Fibroblast of the aortic adventitia (primary cell): Measurements from ENCODE around the gene STK11. TPM values are rescaled to one million over a fixed set of nuclear protein-coding genes. Genes with fewer than 3 reads are reported as not detected.
A peak's percentile ranks its signal among the peaks of the same experiment; 100 is the strongest.
"Not testable (repeated sequence)": the region's sequence is repeated elsewhere in the genome, so short reads cannot be mapped to it uniquely, and the experiment has no call there.

ENCODE experiments used
- DNase-seq: peaks from one replicate; pipeline ENCODE4 v3.0.0-alpha.2; 2010; ENCODE audit warnings: low read depth
- H3K4me3 ChIP-seq: 2 replicates; pipeline ENCODE4 v1.5.1; 2011; ENCODE audit warnings: low read depth, mild to moderate bottlenecking, control low read depth, low read length, moderate library complexity
- total RNA-seq: library from RNA; depleted of rRNA; stranded (reverse); fragments of >200 nt; gene quantifications from 2 replicates; pipeline ENCODE4 v1.2.3, GENCODE V29; 2012; ENCODE audit warnings: low replicate concordance
- TF ChIP-seq, protein P1 (sequence below): IDR thresholded peaks from 2 replicates; pipeline ENCODE4 v1.5.1; 2011; ENCODE audit warnings: mild to moderate bottlenecking, low read length, control low read depth, inconsistent platforms; ENCODE audit not compliant: insufficient read depth

STK11 gene
- total RNA-seq, 1 donor = 54.1 TPM

DNA sequence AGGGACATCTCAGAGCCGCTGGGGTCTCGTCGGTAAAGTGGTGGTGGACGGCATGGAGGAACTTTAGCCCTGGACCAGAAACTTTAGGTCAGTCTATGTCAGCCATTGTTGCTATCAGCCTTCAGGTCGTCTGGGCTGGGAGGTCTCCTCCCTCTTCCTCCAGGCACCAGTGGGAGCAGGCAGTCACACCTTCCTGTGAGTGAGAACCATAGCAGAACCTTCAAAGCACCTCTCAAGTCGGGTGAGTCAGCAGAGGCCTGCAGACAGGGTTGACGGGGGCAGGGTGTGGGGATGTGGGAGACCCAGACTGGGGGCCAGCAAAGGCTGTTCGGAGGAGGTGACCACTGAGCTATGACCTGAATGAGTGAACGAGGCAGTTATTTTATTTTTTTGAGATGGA lies 16.2 kb upstream of the STK11 start:
- TF ChIP-seq, protein P1, sequence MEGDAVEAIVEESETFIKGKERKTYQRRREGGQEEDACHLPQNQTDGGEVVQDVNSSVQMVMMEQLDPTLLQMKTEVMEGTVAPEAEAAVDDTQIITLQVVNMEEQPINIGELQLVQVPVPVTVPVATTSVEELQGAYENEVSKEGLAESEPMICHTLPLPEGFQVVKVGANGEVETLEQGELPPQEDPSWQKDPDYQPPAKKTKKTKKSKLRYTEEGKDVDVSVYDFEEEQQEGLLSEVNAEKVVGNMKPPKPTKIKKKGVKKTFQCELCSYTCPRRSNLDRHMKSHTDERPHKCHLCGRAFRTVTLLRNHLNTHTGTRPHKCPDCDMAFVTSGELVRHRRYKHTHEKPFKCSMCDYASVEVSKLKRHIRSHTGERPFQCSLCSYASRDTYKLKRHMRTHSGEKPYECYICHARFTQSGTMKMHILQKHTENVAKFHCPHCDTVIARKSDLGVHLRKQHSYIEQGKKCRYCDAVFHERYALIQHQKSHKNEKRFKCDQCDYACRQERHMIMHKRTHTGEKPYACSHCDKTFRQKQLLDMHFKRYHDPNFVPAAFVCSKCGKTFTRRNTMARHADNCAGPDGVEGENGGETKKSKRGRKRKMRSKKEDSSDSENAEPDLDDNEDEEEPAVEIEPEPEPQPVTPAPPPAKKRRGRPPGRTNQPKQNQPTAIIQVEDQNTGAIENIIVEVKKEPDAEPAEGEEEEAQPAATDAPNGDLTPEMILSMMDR = no peak
- DNase-seq = no peak
- H3K4me3 ChIP-seq = no peak overlapping the region

DNA sequence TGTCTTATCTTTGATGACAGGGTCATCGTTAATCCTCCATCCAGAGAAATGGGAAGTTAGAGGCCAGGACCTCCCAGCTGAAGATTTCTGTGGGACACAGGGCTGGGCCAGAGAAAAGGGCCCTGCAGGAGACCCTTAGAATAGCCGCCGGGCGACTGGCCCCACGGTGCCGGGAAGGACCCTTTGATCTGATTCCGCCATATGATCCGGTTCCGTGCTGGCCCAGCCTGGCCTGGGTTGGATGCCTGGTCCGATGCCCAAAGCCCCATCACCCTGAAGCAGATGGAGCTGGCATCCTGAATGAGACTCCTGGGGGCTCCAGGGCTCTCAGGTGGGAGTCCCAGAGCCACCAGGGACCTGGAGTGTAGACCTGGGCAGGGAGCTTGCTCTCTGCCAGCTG lies 6.0 kb upstream of the STK11 start:
- H3K4me3 ChIP-seq = no peak overlapping the region
- DNase-seq = no peak
- TF ChIP-seq, protein P1 = no peak

DNA sequence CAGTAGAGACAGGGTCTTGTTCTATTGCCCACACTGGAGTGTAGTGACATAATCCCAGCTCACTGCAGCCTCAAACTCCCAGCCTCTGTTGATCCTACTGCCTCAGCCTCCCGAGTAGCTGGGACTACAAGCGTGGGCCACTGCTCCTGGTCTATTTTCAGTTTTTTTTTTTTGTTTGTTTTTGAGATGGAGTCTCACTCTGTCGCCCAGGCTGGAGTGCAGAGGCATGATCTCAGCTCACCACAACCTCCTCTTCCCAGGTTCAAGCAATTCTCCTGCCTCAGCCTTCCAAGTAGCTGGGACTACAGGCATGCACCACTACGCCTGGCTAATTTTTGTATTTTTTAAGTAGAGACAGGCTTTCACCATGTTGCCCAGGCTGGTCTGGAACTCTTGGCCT lies 5.0 kb upstream of the STK11 start:
- H3K4me3 ChIP-seq, DNase-seq: not testable (repeated sequence)

DNA sequence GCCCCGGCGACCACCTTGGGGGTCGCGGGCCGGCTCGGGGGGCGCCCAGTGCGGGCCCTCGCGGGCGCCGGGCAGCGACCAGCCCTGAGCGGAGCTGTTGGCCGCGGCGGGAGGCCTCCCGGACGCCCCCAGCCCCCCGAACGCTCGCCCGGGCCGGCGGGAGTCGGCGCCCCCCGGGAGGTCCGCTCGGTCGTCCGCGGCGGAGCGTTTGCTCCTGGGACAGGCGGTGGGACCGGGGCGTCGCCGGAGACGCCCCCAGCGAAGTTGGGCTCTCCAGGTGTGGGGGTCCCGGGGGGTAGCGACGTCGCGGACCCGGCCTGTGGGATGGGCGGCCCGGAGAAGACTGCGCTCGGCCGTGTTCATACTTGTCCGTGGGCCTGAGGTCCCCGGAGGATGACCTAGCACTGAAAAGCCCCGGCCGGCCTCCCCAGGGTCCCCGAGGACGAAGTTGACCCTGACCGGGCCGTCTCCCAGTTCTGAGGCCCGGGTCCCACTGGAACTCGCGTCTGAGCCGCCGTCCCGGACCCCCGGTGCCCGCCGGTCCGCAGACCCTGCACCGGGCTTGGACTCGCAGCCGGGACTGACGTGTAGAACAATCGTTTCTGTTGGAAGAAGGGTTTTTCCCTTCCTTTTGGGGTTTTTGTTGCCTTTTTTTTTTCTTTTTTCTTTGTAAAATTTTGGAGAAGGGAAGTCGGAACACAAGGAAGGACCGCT lies 729 bp downstream of the STK11 start:
- DNase-seq = no peak
- TF ChIP-seq, protein P1 = no peak
- peak overlapping the region; percentile 82 for H3K4me3 ChIP-seq

DNA sequence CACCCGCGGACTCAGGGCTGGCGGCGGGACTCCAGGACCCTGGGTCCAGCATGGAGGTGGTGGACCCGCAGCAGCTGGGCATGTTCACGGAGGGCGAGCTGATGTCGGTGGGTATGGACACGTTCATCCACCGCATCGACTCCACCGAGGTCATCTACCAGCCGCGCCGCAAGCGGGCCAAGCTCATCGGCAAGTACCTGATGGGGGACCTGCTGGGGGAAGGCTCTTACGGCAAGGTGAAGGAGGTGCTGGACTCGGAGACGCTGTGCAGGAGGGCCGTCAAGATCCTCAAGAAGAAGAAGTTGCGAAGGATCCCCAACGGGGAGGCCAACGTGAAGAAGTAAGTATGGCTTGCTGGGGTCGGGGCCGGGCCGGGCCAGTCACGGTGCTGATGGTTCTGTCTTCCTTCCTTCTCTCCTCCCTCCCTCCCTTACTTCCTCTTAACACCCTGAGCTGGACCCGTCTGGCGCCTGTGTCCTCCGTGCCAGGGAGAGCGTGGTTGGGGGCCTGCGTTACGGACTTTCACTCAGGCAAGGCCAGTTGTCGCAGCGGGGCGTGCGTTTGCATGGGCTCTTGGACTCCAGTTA lies 1.4 kb downstream of the STK11 start:
- peak overlapping the region; percentile 82 for H3K4me3 ChIP-seq
- peak; percentile 26 for DNase-seq

DNA sequence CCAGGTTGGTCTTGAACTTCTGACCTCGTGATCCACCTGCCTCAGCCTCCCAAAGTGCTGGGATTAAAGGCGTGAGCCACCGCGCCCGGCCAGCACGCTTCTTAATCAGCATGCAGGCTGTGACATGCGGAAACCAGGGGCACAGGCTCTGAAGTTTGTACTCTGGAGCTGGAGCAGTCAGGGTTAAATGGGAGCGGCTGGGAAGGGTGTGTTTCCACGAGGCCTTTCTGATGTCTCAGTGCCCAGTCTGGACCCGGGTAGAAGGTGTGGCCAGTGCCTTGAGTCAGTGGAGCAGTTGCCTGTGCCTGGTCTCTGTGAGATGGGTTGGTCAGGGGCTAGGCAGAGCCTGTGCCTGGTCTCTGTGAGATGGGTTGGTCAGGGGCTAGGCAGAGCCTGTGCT lies 3.3 kb downstream of the STK11 start:
- DNase-seq = peak; percentile 32
- not testable (repeated sequence) for H3K4me3 ChIP-seq

More for the DNA sequence above, 1.4 kb downstream of the STK11 start:
- TF ChIP-seq, protein P1 = no peak

DNA sequence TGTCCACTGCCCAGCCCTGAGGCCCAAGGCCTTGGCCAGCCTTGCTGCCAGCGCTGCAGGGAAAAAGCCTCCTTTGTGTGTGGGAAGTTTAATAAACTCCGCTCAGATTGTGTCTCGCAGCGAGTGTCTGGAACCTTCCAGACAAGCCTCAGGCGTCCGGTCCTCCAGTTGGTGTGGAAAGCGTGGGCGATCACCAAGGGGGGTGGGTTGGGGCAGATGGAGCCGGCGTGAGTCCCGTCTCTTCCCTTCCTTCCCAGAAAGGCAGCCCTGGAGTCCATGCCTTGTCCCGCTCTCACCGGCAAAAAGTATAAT lies 4.6 kb downstream of the STK11 start:
- H3K4me3 ChIP-seq = no peak overlapping the region
- DNase-seq = no peak
- TF ChIP-seq, protein P1 = no peak
